NCI-H510A (cell line): ENCODE measurements around the gene YLPM1.

Experiments used
- DNase-seq: peaks from one replicate; lab custom pipeline; 2025; lab: John Stamatoyannopoulos, UW

Gene YLPM1

DNA sequence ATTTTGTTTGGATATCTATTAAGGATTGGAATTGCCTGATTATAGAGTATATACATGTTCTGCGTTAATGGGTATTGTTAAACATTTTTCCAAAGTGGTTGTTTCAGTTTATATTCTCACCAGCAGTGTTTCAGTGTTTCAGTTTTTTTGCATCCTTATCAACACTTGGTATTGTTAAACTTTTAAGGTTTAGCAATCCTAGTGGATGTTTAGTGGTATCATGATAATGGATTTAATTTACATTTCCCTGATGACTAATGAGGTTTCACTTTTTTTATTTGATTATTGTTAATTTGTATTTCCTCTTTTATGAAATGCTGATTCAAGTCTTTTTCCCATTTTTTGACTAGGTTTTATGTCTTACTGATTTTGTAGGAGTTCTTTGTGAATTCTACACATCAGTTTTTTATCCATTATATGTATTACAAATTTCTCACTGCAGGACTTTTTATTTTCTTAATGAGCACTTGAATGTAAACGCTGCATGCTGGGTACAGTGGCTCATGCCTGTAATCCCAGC, 23.7 kb downstream of the YLPM1 start:
- DNase-seq: no peak

DNA sequence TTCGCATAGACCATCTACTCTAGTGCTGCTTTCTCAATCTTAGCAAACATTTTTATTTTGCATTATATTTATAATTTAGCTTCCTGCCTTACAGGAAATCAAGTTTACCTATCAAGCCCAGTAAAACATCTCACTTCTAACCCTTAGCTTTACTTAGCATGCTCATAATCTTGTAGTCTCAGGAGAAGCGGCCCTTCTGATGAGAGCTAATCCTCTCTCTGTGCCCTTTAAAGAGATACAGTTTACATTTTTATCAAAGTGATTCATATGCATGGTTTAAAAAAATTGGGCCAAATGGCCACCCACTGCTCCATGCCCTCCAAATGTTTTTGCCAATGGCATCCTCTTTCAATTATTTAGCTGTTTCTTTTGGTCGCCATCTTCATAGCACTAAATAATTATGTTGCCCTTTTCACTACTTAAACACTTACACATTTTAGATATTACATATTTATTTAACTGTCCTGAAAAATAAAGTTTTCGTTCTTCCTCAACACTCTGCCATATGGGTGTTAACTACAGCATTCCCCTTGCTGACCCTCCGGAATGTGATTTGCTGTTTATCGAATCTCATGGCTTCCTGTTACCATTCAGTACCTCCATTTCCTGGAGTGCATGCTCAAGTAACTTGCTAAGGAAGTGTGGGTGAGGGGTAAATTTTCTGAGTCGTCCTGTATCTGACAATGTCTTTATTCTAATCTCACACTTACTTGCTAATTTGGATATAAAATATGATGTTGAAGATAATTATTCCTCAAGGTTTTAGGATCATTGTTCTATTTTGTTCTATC, 29.3 kb downstream of the YLPM1 start:
- DNase-seq: no peak

- no peak for DNase-seq
These were observed 30.5 kb downstream of the YLPM1 start for GRCh38 chr14:74793506-74794155.

- DNase-seq: no peak
These were observed 31.8 kb downstream of the YLPM1 start for GRCh38 chr14:74794947-74795346.

DNA sequence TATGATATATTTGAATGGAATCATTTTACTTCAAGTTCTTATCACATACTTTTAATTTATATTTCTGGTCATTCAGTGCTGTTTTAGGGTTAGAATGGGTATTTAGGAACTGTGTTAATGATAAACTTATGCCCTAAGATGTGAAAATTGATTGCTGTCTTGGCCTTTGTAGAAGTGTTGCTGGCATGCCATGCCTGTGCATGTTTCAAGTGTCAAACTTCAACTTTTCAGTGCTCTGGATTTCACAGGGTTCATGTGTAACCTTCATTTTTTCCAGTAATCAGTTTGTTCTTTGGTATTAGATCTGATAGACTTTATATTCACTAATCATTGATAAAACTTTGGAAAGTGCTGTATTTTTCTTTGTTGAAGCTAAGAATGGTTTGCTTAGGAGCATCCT, 36.6 kb downstream of the YLPM1 start:
- DNase-seq: no peak

GRCh38 chr14:74800780-74801179, 37.7 kb downstream of the YLPM1 start:
- DNase-seq: no peak

GRCh38 chr14:74801396-74801795, 38.3 kb downstream of the YLPM1 start:
- no peak for DNase-seq

DNA sequence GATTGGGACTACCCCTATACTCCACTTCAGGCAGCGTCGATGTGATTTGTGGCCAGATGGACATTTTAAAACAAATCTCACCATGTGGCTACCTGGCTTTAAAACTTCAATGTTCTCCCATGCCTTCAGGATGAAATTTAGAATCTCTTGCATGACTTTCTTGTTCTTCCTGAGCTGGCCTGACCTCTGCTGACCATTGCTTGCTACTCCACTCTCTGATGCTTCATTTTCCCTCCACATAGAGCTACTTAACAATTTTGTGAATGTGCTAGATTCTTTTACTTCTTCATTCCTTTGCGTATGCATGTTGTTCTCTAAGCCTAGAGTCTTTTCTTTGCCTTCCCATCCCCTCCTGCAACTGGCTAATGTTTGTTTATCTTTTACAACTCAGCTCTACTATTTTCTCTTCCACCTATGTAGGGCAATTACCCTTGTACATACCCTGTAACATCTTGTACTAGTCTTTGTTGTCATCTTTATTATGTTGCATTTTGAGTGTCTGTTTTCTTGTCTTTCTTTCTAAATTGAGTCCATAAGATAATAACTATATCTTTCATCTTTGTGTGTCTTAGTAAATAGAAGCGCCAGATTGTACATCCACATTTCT, 41.2 kb downstream of the YLPM1 start:
- DNase-seq: no peak

GRCh38 chr14:74807853-74808545, 44.9 kb downstream of the YLPM1 start:
- DNase-seq: no peak

GRCh38 chr14:74816124-74816523, 53.0 kb downstream of the YLPM1 start:
- DNase-seq: no peak

- DNase-seq: no peak
These were observed 57.2 kb downstream of the YLPM1 start for GRCh38 chr14:74820288-74820687.

- no peak for DNase-seq
These were observed 58.3 kb downstream of the YLPM1 start for GRCh38 chr14:74821267-74821915.

- DNase-seq: no peak
These were observed 61.9 kb downstream of the YLPM1 start for GRCh38 chr14:74824997-74825396.

- no peak for DNase-seq
These were observed 63.5 kb downstream of the YLPM1 start for GRCh38 chr14:74826574-74826973.

DNA sequence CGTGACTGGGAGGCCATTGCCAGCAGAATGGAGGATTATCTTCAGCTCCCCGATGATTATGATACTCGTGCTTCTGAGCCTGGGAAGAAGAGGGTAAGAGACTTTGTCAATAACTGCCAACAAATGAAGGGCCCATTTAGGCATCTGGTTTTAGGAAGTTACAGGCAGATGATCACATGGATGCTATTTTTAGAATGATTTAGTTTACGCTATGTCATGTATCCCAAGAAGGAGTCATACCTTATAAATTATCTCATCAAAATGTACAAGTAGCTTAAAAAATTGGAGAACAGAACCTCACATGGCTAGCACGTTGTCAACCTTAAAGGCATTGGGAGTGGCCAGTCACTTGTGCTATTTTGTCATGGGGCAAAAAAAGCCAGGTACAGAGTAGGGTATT, 66.1 kb downstream of the YLPM1 start:
- no peak for DNase-seq

GRCh38 chr14:74832849-74833248, 69.7 kb downstream of the YLPM1 start:
- no peak for DNase-seq

- no peak for DNase-seq
These were observed 71.7 kb downstream of the YLPM1 start for GRCh38 chr14:74834692-74835392.

GRCh38 chr14:74835645-74836250, 72.6 kb downstream of the YLPM1 start:
- DNase-seq: no peak

DNA sequence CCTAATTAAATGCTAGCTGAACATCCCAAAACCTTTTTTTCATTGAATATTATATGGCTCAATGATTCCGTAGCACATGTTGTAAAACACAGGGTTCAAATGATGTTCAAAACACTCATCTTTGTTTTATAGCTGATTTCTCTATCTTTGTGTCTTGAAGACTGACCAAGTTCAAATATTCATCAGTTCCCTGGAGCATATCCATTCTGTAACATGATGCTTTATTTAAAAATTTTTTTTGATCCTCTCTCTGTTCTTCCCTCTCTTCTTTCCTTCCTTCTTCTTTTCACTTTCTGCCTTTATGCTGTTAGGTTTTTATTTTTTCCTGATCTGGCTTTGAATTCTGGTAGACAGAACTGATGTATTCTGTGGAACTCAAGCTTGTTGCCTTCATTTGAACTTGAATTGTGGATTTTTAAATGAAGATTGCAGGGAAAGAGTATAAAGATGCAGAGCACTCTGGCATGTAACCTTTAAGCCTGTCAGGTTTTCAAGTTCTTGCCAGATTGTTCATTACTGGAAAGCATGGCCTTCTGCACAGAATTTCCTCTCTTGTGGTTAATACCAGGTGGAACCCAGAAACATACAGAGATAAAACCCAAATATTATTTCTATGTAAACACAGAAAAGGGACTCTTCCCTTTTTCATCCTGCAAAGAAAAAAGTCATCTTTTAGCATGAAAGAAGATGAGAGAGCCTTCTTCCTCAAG, 73.3 kb downstream of the YLPM1 start:
- no peak for DNase-seq

GRCh38 chr14:74838166-74838565, 75.0 kb downstream of the YLPM1 start:
- no peak for DNase-seq
